Common myeloid progenitor, CD34-positive (primary cell): ENCODE results near the gene CFAP107.

ENCODE experiments used
- CTCF ChIA-PET: fragments of 350-600 bp; sonication (Branson Sonifier 250); formaldehyde crosslinking; loops from one replicate; lab custom pipeline; 2021; ENCODE audit warnings: antibody characterized with exemption; lab: Charles Lee
- POLR2A ChIA-PET: fragments of 350-600 bp; sonication (Branson Sonifier 250); formaldehyde crosslinking; loops from one replicate; lab custom pipeline; 2021; ENCODE audit warnings: antibody characterized with exemption; lab: Charles Lee
- DNase-seq, 3 donors: peaks; one replicate each; pipeline versions ENCODE4 v3.0.0 to v3.0.0-alpha.2; 2013
- H3K27ac ChIP-seq, 2 experiments: 1 replicate in 1 of 2; 2 replicates in 1 of 2; pipeline ENCODE4 v1.7.0; 2013; ENCODE audit warnings: inconsistent platforms in 2 of 2, low read length in 2 of 2, mild to moderate bottlenecking in 2 of 2, low read depth in 1 of 2, moderate library complexity in 1 of 2; ENCODE audit not compliant: severe bottlenecking in 2 of 2, insufficient read depth in 1 of 2, poor library complexity in 1 of 2
- H3K27me3 ChIP-seq, 5 experiments: replicated peaks in 2 of 5; 1 replicate in 3 of 5; 2 replicates in 2 of 5; pipeline versions ENCODE4 v1.6.1 to v1.7.0; 2013; ENCODE audit warnings: low read length in 4 of 5, mild to moderate bottlenecking in 2 of 5, moderate library complexity in 2 of 5, inconsistent platforms in 1 of 5; ENCODE audit not compliant: insufficient read depth in 5 of 5, control insufficient read depth in 4 of 5
- H3K36me3 ChIP-seq, 4 experiments: 1 replicate in 2 of 4; 2 replicates in 2 of 4; pipeline versions ENCODE4 v1.6.1 to v1.7.0; 2013; ENCODE audit warnings: low read length in 3 of 4, control low read depth in 1 of 4, mild to moderate bottlenecking in 1 of 4; ENCODE audit not compliant: control insufficient read depth in 4 of 4, insufficient read depth in 4 of 4
- H3K4me1 ChIP-seq, 4 experiments: 1 replicate in 3 of 4; 2 replicates in 1 of 4; pipeline versions ENCODE4 v1.6.1 to v1.7.1; 2013; ENCODE audit warnings: low read length in 3 of 4, mild to moderate bottlenecking in 3 of 4, control low read depth in 1 of 4, inconsistent platforms in 1 of 4, moderate library complexity in 1 of 4; ENCODE audit not compliant: control insufficient read depth in 4 of 4, insufficient read depth in 4 of 4; ENCODE audit errors: control extremely low read depth in 1 of 4
- H3K4me3 ChIP-seq, 7 experiments: 1 replicate in 4 of 7; 2 replicates in 3 of 7; pipeline versions ENCODE4 v1.5.1 to v1.7.0; 2013; ENCODE audit warnings: mild to moderate bottlenecking in 7 of 7, low read length in 6 of 7, moderate library complexity in 6 of 7, inconsistent platforms in 2 of 7, low read depth in 2 of 7, control low read depth in 1 of 7; ENCODE audit not compliant: insufficient read depth in 4 of 7, control insufficient read depth in 1 of 7; ENCODE audit errors: extremely low read depth in 1 of 7
- H3K9me3 ChIP-seq, 5 experiments: 1 replicate in 4 of 5; 2 replicates in 1 of 5; pipeline versions ENCODE4 v1.6.1 to v1.7.1; 2013; ENCODE audit warnings: low read length in 4 of 5, mild to moderate bottlenecking in 2 of 5, inconsistent platforms in 1 of 5, low read depth in 1 of 5, moderate library complexity in 1 of 5; ENCODE audit not compliant: control insufficient read depth in 4 of 5, insufficient read depth in 2 of 5; ENCODE audit errors: control extremely low read depth in 1 of 5
- WGBS: methylation state at CpG from one replicate; pipeline ENCODE4 v1.1.5; 2013; ENCODE audit not compliant: insufficient coverage; 5-methylcytosine and 5-hydroxymethylcytosine counted together

The CFAP107 gene

GRCh38 chr1:12757836-12758235, 11.8 kb downstream of the CFAP107 start:
- Histone ChIP-seq H3K36me3 (no peaks in the 10 kb centered on the region), H3K27ac (no peak overlapping the region), H3K4me3 (no peak overlapping the region), H3K4me1 (no peaks in the 10 kb centered on the region), H3K9me3 (no peaks in the 10 kb centered on the region), H3K27me3 (peaks cover 0 to 33% (median 4%) of the 10 kb centered on the region in 5 experiments)
- no peak for DNase-seq
- POLR2A ChIA-PET = no interaction called here
- CTCF ChIA-PET = no interaction called here
- WGBS = 68% methylated on average over 6 of the region's 6 CpGs

DNA sequence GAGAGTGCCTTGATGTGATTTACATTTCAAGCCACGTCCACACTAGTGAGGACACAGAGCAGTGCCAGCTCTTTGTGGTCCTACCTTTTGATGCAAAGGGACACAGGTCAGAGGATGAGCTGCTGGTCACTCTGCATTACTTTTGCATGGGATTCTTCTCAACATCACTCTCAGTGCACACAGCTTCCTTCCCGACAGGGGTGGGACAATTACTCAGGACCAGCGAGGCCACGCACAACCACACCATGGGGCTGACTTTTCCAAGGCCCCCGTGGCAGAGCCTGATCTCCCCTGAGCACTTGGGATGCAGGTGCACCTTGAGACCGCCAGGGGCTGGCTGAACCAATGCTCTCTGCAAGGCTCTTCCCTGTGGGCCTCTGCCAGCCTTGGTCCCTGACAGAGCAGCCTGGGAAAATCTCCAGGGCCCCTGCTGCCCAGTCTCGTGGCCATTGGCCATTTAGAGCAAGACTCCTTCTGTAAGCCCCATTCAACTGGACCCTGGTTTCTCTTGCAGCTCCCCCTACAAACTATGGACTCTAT, 14.3 kb downstream of the CFAP107 start:
- Histone ChIP-seq H3K27me3 (peaks cover 0 to 31% (median 4%) of the 10 kb centered on the region in 5 experiments), H3K36me3 (no peaks in the 10 kb centered on the region), H3K9me3 (no peaks in the 10 kb centered on the region), H3K4me1 (no peaks in the 10 kb centered on the region), H3K27ac (no peak overlapping the region), H3K4me3 (no peak overlapping the region)
- DNase-seq = no peak
- POLR2A ChIA-PET = no interaction called here
- 66% methylated on average over 7 of the region's 7 CpGs for WGBS
- CTCF ChIA-PET = no interaction called here

DNA sequence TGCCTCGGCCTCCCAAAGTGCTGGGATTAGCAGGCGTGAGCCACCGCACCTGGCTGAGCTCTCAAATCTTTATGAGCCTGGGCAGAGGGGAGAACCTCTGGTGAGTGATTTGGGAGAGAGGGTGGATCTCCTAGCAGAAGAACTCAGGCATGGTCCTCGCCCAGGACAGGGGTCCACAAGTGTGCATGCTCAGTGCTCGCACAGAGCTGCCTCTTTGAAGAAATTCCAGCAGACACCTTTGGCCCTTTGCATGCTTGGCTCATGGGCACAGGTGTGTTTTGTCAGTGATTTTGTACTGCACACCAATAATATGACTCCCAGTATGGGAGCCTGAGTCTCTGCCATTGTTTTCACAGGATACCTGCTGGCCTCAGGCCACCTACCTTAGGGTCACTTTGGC, 15.8 kb downstream of the CFAP107 start:
- WGBS = 96% methylated on average over 5 of the region's 5 CpGs
- Histone ChIP-seq H3K4me1 (no peaks in the 10 kb centered on the region), H3K36me3 (no peaks in the 10 kb centered on the region), H3K27ac (no peak overlapping the region), H3K9me3 (no peaks in the 10 kb centered on the region), H3K4me3 (no peak overlapping the region), H3K27me3 (peaks cover 1 to 23% (median 4%) of the 10 kb centered on the region in 5 experiments)
- DNase-seq = no peak
- CTCF ChIA-PET = no interaction called here
- POLR2A ChIA-PET = no interaction called here

DNA sequence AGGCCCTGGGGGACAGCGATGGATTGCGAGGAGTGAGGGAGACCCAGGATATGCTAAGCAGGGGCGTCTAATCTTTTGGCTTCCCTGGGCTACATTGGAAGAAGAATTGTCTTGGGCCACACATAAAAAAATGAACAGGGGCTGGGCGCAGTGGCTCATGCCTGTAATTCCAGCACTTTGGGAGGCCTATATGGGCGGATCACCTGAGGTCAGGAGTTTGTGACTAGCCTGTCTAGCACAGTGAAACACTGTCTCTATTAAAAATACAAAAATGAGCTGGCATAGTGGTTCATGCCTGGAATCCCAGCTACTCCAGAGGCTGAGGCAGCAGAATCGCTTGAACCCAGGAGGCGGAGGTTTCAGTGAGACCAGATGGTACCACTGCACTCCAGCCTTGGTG, 16.8 kb downstream of the CFAP107 start:
- CTCF ChIA-PET = no interaction called here
- no peak for DNase-seq
- no peaks in the 10 kb centered on the region for H3K9me3 ChIP-seq
- H3K27ac ChIP-seq = no peak overlapping the region
- H3K36me3 ChIP-seq = no peaks in the 10 kb centered on the region
- peaks cover 1 to 22% (median 4%) of the 10 kb centered on the region in 5 experiments for H3K27me3 ChIP-seq
- POLR2A ChIA-PET = no interaction called here
- H3K4me1 ChIP-seq = no peaks in the 10 kb centered on the region
- 93% methylated on average over 6 of the region's 7 CpGs for WGBS
- no peak overlapping the region for H3K4me3 ChIP-seq

- H3K4me3 ChIP-seq = no peak overlapping the region
- no peaks in the 10 kb centered on the region for H3K36me3 ChIP-seq
- DNase-seq = no peak
- no peak overlapping the region for H3K27ac ChIP-seq
- POLR2A ChIA-PET = no interaction called here
- H3K27me3 ChIP-seq = peaks cover 1 to 22% (median 4%) of the 10 kb centered on the region in 5 experiments
- CTCF ChIA-PET = no interaction called here
- no peaks in the 10 kb centered on the region for H3K4me1 ChIP-seq
- no peaks in the 10 kb centered on the region for H3K9me3 ChIP-seq
- WGBS = 85% methylated on average over 3 of the region's 4 CpGs
Measured at GRCh38 chr1:12763479-12763878, 17.5 kb downstream of the CFAP107 start.

DNA sequence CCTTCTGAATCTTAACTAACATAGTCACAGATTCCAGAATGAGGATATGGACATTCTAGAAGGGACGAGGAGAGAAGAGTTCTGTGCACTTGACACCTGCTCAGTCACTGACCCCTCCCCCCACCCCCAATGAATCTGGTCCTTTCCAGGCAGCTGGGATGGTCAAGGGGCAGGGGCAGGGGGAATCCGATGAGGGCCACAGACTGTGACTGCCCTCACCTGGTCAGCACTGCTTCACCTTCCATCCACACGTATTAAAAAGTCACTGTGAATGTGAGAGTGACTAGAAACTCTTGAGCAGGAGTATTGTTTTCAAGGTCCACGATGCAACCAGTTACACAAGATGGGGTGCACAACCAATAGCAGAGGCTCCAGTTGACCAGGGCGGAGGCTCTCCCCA, 18.0 kb downstream of the CFAP107 start:
- POLR2A ChIA-PET = no interaction called here
- Histone ChIP-seq H3K4me1 (no peaks in the 10 kb centered on the region), H3K4me3 (no peak overlapping the region), H3K9me3 (no peaks in the 10 kb centered on the region), H3K27ac (no peak overlapping the region), H3K27me3 (peaks cover 1 to 22% (median 4%) of the 10 kb centered on the region in 5 experiments), H3K36me3 (no peaks in the 10 kb centered on the region)
- CTCF ChIA-PET = no interaction called here
- no peak for DNase-seq
- 90% methylated on average over 4 of the region's 5 CpGs for WGBS

- ChIA-PET POLR2A (no interaction called here), CTCF (no interaction called here)
- Histone ChIP-seq H3K4me1 (no peaks in the 10 kb centered on the region), H3K27me3 (peaks cover 0 to 31% (median 4%) of the 10 kb centered on the region in 5 experiments), H3K27ac (no peak overlapping the region), H3K36me3 (no peaks in the 10 kb centered on the region), H3K4me3 (no peak overlapping the region), H3K9me3 (peaks cover 0 to 3% (median 0%) of the 10 kb centered on the region in 5 experiments)
- DNase-seq = no peak
- 90% methylated on average over 2 of the region's 2 CpGs for WGBS
Measured at GRCh38 chr1:12769031-12769430, 23.0 kb downstream of the CFAP107 start.
